G401 (cell line): ENCODE measurements around the gene POLD1. TPM values are rescaled to one million over a fixed set of nuclear protein-coding genes. Genes with fewer than 3 reads are reported as not detected.
"Not testable (repeated sequence)": the region's sequence is repeated elsewhere in the genome, so short reads cannot be mapped to it uniquely, and the experiment has no call there.

Experiments used
- DNase-seq: peaks from one replicate; pipeline ENCODE4 v3.0.0-alpha.2; 2015; ENCODE audit warnings: low spot score
- in situ Hi-C: cut with HindIII; loops from 2 replicates; pipeline ENCODE4 v1.10.0; 2016; ENCODE audit warnings: low sequenced_read_pairs, mixed read lengths
- total RNA-seq: library from RNA; depleted of rRNA; stranded (reverse); fragments of >200 nt; shearing (Covaris generic); gene quantifications from 2 replicates; pipeline ENCODE4 v1.2.3, GENCODE V29; 2014; rRNA removed

POLD1 gene
- total RNA-seq = 151 and 176 TPM in 2 replicates

GRCh38 chr19:50383852-50384684 is at the start of gene POLD1:
Gene POLD1, plus strand, starts transcription at chr19:50384347. Its CDS starts 14,505 bp downstream, at chr19:50398852.
- in situ Hi-C loops = no loop called here
- peak; percentile 94 for DNase-seq

- in situ Hi-C loops = no loop called here
- no peak for DNase-seq
Observed at GRCh38 chr19:50334741-50335421, 49.3 kb upstream of the POLD1 start.

GRCh38 chr19:50337031-50337430 is 47.1 kb upstream of the POLD1 start:
- DNase-seq, in situ Hi-C loops: not testable (repeated sequence)

GRCh38 chr19:50340331-50340730 is 43.8 kb upstream of the POLD1 start:
- in situ Hi-C loops = no loop called here
- DNase-seq = no peak

DNA sequence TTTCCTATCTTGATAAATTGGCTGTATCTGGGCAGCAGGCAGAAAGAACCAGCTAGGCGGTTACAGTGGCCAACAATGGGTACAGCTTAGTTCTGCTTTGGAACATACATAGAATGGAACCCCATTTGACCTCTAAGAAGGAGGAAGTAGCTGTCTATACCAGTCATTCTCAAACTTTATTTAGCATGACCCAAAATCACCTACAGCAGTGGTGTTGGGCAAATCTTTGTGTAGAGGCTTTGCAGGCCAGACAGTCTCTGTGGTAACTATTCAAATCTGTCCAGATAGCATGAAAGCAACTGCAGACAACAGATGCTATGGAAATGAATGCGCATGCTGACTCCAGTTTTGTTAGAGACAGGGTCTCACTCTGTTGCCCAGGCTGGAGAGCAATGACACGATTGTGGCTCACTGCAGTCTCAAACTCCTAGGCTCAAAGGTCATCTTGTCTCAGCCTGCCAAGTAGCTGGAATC is 43.0 kb upstream of the POLD1 start:
- in situ Hi-C loops = no loop called here
- no peak for DNase-seq

- in situ Hi-C loops = no loop called here
- no peak for DNase-seq
Observed at GRCh38 chr19:50344661-50345318, 39.4 kb upstream of the POLD1 start.

- DNase-seq = not testable (repeated sequence)
Observed at GRCh38 chr19:50347089-50347581, 37.0 kb upstream of the POLD1 start.

GRCh38 chr19:50349277-50350057 is 34.7 kb upstream of the POLD1 start:
- in situ Hi-C loops = no loop called here
- no peak for DNase-seq

More at GRCh38 chr19:50347089-50347581, 37.0 kb upstream of the POLD1 start:
- in situ Hi-C loops = not testable (repeated sequence)

DNA sequence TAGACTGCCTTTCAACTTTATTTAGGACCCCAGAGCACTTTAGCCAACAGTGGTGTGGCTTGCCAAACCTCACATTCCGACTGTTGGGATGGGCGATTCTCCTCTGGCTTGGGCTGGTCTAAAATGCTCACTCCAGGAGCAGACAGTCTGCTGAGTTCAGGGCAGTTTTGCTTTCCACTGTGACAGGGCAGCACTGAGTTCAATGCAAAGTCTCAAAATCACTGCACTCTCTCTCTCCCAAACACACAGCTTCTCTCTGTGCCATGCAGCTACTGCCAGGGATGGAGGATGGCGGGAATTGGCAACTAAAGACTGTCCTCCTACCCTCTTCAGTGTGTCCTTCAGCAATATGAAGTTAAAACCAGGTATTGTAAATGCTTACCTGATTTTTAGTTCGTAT is 31.9 kb upstream of the POLD1 start:
- in situ Hi-C loops = no loop called here

GRCh38 chr19:50353487-50353880 is 30.7 kb upstream of the POLD1 start:
- in situ Hi-C loops, DNase-seq: not testable (repeated sequence)

More for the DNA sequence above, 31.9 kb upstream of the POLD1 start:
- no peak for DNase-seq

DNA sequence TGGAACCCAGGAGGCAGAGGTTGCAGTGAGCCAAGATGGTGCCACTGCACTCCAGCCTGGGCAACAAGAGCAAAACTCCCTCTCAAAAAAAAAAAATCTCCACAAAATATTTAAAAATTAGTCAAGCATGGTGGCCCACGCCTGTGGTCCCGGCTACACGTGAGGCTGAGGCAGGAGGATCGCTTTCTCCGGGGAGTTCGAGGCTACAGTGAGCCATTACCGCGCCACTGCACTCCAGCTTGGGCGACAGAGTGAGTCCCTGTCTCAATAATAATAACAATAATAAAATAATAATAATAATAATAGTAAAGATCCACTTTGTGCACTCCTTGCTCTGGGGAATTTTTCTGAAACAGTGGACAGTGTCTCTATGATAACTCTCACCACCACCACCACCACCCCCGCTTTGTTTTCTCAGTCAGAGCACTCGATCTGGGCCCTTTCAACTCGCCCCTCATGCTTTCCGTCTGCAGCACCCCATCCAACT is 27.4 kb upstream of the POLD1 start:
- in situ Hi-C loops = no loop called here
- DNase-seq = no peak

DNA sequence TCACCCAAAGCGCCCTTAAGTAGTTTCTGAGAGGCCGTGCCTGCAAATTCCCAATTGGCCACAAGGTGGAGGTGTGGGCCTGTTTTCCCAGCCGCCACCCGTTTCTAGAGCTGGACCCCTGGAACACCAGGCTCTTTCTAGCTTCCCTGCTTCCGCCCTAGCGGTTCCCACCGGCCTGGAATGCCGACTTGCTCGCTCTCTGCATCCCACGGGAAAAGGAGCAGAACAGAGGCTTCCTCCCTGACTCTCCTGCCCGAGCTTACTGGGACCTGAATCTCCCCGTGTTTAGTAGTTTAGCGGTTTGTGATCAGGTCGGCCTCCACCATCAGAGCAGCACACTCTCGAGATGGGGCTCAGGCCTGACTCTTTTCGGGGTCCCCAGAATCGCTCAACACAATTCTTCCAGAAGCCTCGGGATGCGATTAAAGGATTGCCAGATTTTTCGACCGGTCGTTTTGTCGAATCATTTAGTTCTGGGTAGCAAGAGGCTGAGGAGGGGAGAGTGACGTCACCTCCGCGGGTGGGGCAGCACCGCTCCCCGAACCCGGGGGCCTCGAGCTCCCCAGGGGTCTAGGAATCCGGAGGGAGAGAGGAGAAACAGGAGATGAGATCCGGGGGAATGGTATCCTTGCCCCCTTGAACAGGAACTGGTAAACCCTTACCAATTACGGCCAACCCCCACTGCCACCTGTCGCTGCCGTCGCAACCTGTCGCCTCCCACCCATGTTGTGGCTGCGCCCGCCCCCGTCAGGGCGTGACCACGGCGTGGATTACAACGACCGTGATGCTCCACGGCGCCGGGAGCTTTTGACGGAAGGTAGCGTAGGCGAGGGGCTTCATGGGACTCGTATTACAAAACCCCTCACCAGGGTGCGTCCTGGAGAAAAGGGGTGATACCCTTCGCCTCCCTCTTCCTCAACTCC is 26.7 kb upstream of the POLD1 start:
- in situ Hi-C loops = no loop called here
- DNase-seq = peak; percentile 89

DNA sequence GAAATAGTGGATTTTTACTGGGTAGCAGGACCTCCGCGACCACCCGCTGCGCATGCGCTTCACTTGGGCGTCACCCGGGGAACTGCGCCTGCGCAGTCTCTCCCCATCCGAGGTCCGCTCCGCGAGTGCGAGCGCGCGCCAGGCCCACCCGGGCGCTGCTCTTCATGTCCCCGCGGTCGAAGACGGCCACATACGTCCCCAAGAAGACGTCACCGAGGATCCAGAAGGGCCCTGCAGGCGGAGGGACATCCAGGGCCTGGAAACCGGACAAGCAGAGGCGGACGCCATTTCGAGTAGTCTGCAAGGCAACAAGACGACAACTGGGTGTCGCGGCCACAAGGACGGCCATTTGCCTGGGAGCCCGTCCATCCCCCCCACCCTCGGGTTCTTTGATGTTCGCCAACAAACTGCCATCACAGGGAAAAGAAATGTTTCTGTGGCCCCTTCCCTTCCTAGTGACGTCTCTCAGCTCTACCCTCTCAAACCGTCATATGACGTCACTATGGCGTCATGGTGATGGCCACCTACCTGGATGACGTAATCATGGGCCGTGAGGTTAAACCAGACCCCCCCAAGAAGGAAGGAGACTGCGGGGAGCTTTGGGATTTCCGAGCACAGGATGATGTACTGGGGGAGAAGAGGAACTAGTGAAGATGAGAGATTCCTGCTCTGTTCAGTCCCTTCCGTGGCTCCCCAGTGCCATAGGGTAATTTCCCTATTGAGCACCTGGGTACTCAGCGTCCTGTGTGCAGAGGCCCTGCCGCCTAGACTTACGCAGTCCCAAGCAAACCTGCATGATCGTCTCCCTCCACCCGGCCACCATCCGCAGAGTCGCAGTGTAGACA is 25.4 kb upstream of the POLD1 start:
- in situ Hi-C loops = no loop called here
- DNase-seq = peak; percentile 63

DNA sequence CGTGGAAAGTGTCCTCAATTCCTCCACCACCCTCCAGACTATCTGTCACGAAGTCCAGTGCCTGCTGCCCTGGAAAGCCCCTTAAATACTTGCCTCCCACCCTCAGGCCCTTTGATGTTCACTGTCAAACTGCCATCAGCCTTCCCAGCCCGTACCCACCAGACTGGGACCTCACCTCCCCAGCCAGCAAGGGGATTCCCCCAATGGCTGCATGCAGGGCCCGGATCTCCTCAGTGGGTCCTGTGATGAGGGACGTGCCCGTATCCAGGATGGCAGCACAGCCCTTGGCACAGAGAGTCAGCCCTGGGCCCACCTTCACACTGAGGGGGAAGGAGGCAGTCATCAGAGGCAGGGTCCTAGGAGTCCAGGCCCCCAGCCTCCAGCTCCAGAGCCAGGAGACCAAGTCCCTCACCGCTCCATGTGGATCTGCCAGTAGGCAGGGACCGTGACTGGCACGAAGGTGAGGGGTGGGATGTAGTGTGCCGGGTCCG is 24.8 kb upstream of the POLD1 start:
- no peak for DNase-seq
- in situ Hi-C loops = no loop called here

- DNase-seq = no peak
Observed at GRCh38 chr19:50361290-50362029, 22.7 kb upstream of the POLD1 start.

GRCh38 chr19:50362030-50362412 is 22.1 kb upstream of the POLD1 start:
- no peak for DNase-seq
- in situ Hi-C loops = no loop called here

More at GRCh38 chr19:50361290-50362029, 22.7 kb upstream of the POLD1 start:
- in situ Hi-C loops = no loop called here
